Measurements from ENCODE around the gene ACP6.
A peak's percentile ranks its signal among the peaks of the same experiment; 100 is the strongest.
"Not testable (repeated sequence)": the region's sequence is repeated elsewhere in the genome, so short reads cannot be mapped to it uniquely, and the experiment has no call there.

Gene ACP6

DNA sequence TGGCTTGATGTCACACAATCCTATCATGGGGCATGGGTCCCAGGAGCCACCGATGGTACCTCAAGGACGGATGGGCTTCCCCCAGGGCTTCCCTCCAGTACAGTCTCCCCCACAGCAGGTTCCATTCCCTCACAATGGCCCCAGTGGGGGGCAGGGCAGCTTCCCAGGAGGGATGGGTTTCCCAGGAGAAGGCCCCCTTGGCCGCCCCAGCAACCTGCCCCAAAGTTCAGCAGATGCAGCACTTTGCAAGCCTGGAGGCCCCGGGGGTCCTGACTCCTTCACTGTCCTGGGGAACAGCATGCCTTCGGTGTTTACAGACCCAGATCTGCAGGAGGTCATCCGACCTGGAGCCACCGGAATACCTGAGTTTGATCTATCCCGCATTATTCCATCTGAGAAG is 46.3 kb downstream of the ACP6 start:
- no peak for DNase-seq (ENCODE audit: low read depth in 4 of 4, low spot score in 1 of 4)

DNA sequence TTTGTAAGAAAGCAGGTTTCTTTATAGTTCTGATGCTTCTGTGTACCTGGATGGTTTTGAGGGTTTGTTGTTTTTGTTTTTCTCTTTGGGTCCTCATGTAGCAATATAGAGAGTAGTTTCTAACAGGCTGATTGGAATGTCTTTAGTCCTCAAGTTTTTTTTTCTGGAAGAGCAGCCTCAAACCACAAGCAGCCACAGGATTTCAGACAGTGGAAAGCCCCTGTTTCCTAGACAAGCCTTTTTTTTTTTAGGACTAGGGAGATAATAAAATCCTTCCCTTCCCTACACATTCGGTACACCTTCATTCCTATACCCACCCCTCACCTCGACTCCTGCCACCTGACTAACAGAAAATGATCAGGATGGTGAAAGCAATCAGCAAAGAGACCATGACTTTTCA is 47.6 kb downstream of the ACP6 start:
- no peak for DNase-seq (ENCODE audit: low read depth in 4 of 4, low spot score in 1 of 4)

DNA sequence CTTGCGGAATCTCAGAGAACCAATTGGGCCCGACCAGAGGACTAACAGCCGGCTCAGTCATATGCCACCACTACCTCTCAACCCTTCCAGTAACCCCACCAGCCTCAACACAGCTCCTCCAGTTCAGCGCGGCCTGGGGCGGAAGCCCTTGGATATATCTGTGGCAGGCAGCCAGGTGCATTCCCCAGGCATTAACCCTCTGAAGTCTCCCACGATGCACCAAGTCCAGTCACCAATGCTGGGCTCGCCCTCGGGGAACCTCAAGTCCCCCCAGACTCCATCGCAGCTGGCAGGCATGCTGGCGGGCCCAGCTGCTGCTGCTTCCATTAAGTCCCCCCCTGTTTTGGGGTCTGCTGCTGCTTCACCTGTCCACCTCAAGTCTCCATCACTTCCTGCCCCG is 49.8 kb downstream of the ACP6 start:
- no peak for DNase-seq (ENCODE audit: low read depth in 4 of 4, low spot score in 1 of 4)

DNA sequence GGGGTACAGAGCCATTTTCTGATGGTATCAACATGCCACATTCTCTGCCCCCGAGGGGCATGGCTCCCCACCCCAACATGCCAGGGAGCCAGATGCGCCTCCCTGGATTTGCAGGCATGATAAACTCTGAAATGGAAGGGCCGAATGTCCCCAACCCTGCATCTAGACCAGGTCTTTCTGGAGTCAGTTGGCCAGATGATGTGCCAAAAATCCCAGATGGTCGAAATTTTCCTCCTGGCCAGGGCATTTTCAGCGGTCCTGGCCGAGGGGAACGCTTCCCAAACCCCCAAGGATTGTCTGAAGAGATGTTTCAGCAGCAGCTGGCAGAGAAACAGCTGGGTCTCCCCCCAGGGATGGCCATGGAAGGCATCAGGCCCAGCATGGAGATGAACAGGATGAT is 50.6 kb downstream of the ACP6 start:
- DNase-seq (ENCODE audit: low read depth in 4 of 4, low spot score in 1 of 4), result no peak

GRCh38 chr1:147618771-147619170 is 51.6 kb downstream of the ACP6 start:
- no peak for DNase-seq (ENCODE audit: low read depth in 4 of 4, low spot score in 1 of 4)

DNA sequence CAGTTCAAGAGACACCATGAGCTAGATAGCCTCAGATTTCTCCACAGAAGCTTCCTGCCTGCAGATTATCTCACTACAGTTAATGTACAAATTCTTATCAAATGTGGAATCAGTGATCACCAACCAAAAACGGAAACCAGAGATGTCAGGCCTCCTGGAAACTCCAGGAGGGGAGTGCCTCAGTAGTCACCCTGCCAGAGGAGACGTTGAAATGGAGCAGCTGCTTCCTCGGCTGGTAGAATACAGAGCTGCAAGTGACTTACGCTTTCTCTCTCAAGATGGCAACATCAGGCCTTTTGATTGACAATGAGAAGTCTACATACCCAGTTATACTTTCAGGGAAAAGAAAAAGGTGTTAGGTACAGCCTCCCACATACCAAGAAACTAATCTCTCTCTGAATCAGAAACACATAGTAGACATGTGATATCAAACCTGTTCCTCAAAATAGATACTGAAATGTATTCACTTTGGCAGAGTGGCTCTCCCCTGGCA is 52.2 kb downstream of the ACP6 start:
- DNase-seq (ENCODE audit: low read depth in 4 of 4, low spot score in 1 of 4), result peak in 2 of 4 experiments; percentile 14

- not testable (repeated sequence) for DNase-seq (ENCODE audit: low read depth in 4 of 4, low spot score in 1 of 4)
Measured at GRCh38 chr1:147614966-147615365, 55.4 kb downstream of the ACP6 start.

DNA sequence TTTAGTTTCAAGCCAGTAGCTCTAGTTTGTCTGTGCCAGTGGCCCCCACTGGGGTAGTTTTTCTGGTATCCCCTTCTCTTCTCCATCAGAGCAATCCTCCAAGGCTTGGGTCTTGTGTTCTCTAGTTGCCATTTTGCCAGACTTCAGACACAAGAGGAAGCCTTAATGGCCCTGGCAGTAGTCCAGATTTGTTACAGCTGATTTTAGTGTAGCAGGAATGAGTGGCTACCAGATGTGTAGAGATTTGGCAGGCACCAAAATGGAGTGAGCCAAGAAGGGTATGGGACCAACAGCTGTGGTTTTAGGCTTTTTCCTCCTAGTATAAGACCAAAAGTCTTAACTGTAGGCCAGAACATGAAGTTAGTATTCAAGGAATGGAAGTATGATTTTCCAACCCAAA is 56.8 kb downstream of the ACP6 start:
- no peak for DNase-seq (ENCODE audit: low read depth in 4 of 4, low spot score in 1 of 4)

- no peak for DNase-seq (ENCODE audit: low read depth in 4 of 4, low spot score in 1 of 4)
Measured at GRCh38 chr1:147612366-147612765, 58.0 kb downstream of the ACP6 start.

DNA sequence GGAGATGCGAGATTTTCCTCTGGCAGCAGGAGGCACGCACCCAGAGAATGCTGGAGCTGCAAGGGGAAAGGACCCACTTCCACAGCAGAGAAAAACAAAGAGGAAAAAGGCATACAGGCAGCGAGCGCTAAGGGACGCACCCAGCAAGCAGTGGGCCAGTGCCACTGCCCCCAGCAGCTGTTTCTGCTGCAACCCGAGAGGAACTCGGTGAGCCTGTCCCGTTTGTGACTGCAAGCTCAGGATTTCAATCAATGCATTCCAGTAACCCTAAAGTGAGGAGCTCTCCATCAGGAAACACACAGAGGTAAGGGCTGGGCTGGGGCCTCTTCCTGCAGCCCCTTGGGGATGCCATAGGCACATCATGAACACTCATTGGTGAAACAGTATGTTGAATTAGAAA is 58.7 kb downstream of the ACP6 start:
- no peak for DNase-seq (ENCODE audit: low read depth in 4 of 4, low spot score in 1 of 4)

DNA sequence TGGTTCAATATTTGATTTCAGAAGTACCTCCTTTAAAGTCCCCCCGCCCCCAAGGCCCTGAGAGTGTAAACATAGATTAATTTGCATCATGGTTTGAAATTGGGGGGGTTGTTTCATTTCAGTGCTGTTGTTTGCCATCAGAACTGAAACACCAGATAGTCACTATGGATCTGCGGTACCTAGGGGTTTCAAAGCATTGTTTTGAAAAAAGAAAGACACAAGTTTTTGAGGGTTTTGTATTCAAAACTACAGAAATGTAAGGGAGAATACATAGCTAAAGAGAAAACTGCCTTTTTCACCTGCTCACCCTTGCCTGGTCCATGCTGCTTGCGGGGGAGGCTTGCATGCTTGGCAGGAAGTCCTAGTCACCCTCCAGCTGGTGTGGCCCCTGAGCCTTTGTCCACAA is 59.3 kb downstream of the ACP6 start:
- no peak for DNase-seq (ENCODE audit: low read depth in 4 of 4, low spot score in 1 of 4)

DNA sequence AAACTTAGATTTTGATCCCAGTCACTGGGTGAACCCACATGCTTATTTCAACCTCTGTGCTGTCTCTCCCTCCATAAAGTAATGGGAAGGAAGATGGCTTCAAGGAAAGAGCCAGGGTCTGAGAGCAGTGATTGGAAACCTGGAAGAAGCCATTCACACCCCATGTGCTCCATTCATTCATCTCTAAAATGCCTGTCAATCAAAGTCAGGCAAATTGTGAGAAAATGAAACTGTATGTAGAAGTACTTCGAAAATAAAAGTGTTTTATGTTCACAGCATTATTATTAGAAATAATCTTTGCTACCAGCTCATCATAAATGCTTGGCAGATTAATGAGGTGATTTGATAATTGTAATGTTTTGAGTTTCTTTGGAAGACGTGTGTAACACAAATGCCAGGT is 61.0 kb downstream of the ACP6 start:
- DNase-seq (ENCODE audit: low read depth in 4 of 4, low spot score in 1 of 4), result no peak

DNA sequence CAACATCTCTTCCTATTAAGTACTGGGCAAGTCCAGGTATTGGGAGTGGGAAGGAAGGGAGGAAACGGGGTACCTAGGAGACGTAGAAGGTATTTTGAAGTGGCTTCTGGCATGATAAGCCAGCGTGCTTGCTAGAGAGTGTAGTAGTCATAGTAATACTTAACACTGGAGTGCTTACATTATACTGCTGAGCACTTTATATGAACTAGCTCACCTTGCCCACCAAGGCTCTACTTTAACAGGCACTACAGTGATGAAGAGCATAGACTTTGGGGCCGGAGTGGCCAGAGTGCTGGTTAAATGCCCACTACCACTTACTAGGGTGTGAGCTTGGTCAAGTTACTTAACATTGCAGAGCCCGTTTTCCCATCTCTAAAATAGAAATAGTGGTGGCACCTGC is 61.7 kb downstream of the ACP6 start:
- no peak for DNase-seq (ENCODE audit: low read depth in 4 of 4, low spot score in 1 of 4)

GRCh38 chr1:147605591-147605990 is 64.7 kb downstream of the ACP6 start:
- DNase-seq (ENCODE audit: low read depth in 4 of 4, low spot score in 1 of 4), result no peak

DNA sequence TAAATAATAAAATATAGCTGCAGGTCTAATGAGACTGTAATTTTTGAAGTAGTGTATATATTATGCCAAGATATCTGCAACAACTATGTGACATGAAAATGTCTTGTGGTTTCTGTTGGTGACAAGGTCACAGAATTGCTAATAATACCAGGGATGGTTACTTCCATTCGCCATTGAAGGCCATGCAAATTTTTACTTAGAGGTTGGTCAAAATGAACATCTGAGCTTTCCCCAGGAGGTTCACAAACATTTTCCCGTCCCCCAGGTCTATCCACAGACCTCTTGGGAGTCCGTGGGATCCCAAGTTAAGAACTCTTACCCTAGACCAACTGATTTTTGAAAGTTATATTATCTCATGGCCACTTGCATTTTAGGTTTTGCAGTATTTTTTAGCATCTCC is 66.3 kb downstream of the ACP6 start:
- no peak for DNase-seq (ENCODE audit: low read depth in 4 of 4, low spot score in 1 of 4)

GRCh38 chr1:147600119-147601111 is 69.9 kb downstream of the ACP6 start:
- no peak for DNase-seq (ENCODE audit: low read depth in 4 of 4, low spot score in 1 of 4)

- peak; percentile 94 to 96 (median 96) for DNase-seq (ENCODE audit: low read depth in 4 of 4, low spot score in 1 of 4)
Measured at GRCh38 chr1:147599362-147600118, 70.8 kb downstream of the ACP6 start.

GRCh38 chr1:147598621-147599361 is 71.5 kb downstream of the ACP6 start:
- peak in 2 of 4 experiments; percentile 9 to 16 for DNase-seq (ENCODE audit: low read depth in 4 of 4, low spot score in 1 of 4)

GRCh38 chr1:147597010-147597409 is 73.3 kb downstream of the ACP6 start:
- no peak for DNase-seq (ENCODE audit: low read depth in 4 of 4, low spot score in 1 of 4)

All from stimulated activated CD4-positive, alpha-beta T cell treated with anti-CD3 and anti-CD28 coated beads, Interleukin-1b, Interleukin-23, amount 100 ng/mL, for 24 hours (primary cell).